GM06990 (cell line): Measurements from ENCODE around the gene SBF1.

ENCODE experiments used
- DNase-seq: peaks from one replicate; pipeline ENCODE4 v3.0.0-alpha.2; 2011; ENCODE audit not compliant: insufficient read length; ENCODE audit errors: extremely low read depth
- H3K27me3 ChIP-seq: replicated peaks from 2 replicates; pipeline ENCODE4 v1.6.0; 2011; ENCODE audit warnings: low read length; ENCODE audit not compliant: control insufficient read depth, insufficient read depth
- H3K36me3 ChIP-seq: 2 replicates; pipeline ENCODE4 v1.5.1; 2011; ENCODE audit warnings: low read length; ENCODE audit not compliant: control insufficient read depth, insufficient read depth
- H3K4me3 ChIP-seq: replicated peaks from 2 replicates; pipeline ENCODE4 v1.5.1; 2011; ENCODE audit warnings: low read depth, mild to moderate bottlenecking, control low read depth, low read length
- CTCF ChIP-seq: IDR thresholded peaks from 2 replicates; pipeline ENCODE4 v1.5.1; 2011; ENCODE audit warnings: low read length, control low read depth, mild to moderate bottlenecking, inconsistent platforms; ENCODE audit not compliant: insufficient read depth, poor library complexity, severe bottlenecking

Gene SBF1

GRCh38 chr22:50443801-50444625 lies 30.8 kb downstream of the SBF1 start:
- DNase-seq = no peak
- H3K27me3 ChIP-seq = no peaks in the 10 kb centered on the region
- no peak overlapping the region for H3K4me3 ChIP-seq
- H3K36me3 ChIP-seq = peaks cover 42% of the 10 kb centered on the region
- no peak for TF ChIP-seq CTCF

- H3K27me3 ChIP-seq = no peaks in the 10 kb centered on the region
- no peak for TF ChIP-seq CTCF
- H3K4me3 ChIP-seq = no peak overlapping the region
- peaks cover 47% of the 10 kb centered on the region for H3K36me3 ChIP-seq
- DNase-seq = no peak
These were observed 31.6 kb downstream of the SBF1 start for GRCh38 chr22:50443197-50443596.

- no peaks in the 10 kb centered on the region for H3K27me3 ChIP-seq
- no peak for TF ChIP-seq CTCF
These were observed 33.3 kb downstream of the SBF1 start for GRCh38 chr22:50441428-50441993.

GRCh38 chr22:50440544-50441249 lies 34.1 kb downstream of the SBF1 start:
- Histone ChIP-seq H3K36me3 (peaks cover 49% of the 10 kb centered on the region), H3K27me3 (no peaks in the 10 kb centered on the region), H3K4me3 (no peak overlapping the region)
- peak; percentile 12 for DNase-seq
- no peak for TF ChIP-seq CTCF

More at GRCh38 chr22:50441428-50441993, 33.3 kb downstream of the SBF1 start:
- H3K4me3 ChIP-seq = no peak overlapping the region
- DNase-seq = peak; percentile 6
- peaks cover 49% of the 10 kb centered on the region for H3K36me3 ChIP-seq

- DNase-seq = peak; percentile 5
- no peaks in the 10 kb centered on the region for H3K27me3 ChIP-seq
- no peak overlapping the region for H3K4me3 ChIP-seq
- TF ChIP-seq CTCF = no peak
- peaks cover 52% of the 10 kb centered on the region for H3K36me3 ChIP-seq
These were observed 34.9 kb downstream of the SBF1 start for GRCh38 chr22:50439871-50440331.
